GM18873 (cell line): ENCODE results near the gene DKKL1.

Source experiments
- ATAC-seq: cut with Tn5 transposase; IDR thresholded peaks from one replicate; pipeline ENCODE4 v1.9.1; 2021; ENCODE audit warnings: mild to moderate bottlenecking, moderate library complexity, moderate number of reproducible peaks; ENCODE audit not compliant: unreplicated experiment, low FRiP score

Gene DKKL1

GRCh38 chr19:49337267-49338022 lies 26.2 kb upstream of the DKKL1 start:
- no peak for ATAC-seq

GRCh38 chr19:49338023-49338677 lies 25.5 kb upstream of the DKKL1 start:
- ATAC-seq, result no peak

DNA sequence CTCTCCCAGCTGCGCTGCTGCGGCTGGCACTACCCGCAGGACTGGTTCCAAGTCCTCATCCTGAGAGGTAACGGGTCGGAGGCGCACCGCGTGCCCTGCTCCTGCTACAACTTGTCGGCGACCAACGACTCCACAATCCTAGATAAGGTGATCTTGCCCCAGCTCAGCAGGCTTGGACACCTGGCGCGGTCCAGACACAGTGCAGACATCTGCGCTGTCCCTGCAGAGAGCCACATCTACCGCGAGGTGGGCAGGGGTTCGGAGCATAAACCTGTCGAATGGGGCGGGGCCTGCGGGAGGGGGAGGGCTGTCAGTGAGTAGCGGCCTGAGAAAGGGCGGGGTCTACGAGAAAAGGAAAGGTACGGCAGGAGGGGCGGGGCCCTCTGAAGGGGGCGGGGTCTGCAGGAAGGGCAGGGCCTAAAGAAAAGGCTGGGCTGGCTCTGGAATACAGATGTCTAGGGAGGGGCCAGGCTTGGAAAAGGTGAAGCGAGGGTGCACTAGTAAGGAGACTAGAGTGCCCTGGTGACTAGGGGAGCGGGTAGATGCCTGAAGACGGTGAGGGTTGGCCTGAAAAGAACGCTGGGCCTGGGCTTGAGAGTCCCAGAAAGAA lies 24.9 kb upstream of the DKKL1 start:
- ATAC-seq, result no peak

GRCh38 chr19:49339301-49340068 lies 24.2 kb upstream of the DKKL1 start:
- no peak for ATAC-seq

GRCh38 chr19:49340069-49340864 lies 23.4 kb upstream of the DKKL1 start:
- peak; percentile 70 for ATAC-seq

DNA sequence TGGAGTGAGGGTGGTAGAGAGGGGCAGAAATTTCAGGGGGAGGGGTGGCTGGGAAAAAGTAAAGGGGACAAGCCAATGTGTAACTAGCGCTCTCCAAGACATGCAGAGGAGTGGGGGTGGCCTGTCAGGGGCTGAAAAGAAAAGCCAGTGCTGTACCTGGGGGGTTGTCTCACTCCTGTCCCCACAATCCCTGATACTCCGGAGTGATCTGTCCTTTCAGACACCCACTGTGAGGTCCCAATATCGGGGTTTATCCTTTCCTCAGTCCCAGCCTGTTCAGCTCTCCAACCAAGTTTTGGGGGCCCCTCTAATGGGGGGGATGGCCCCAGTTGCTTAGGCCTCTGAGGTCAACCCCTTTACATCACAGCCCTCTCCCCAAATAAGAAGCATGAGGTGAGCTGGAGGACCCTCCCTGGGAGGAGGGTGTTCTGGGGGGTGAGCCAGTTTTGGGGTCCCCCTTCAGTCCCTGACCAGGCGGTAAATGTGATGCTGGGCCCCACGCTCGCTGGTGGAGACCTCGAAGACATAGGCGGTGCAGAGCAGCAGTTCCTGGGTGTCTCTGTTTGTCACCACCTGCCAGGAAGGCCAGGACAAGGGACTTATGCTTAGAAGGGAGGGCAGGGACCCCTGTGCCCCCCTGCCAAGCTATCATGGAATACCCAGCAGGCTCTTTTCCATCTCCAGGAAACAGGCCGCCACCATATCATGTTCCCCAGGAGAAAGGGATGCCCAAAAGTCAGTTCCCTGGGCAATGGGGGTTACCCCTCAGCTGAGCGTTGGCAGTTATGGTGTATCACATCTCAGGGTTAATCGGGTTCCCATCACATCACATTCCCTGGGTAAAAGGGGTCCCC lies 22.6 kb upstream of the DKKL1 start:
- no peak for ATAC-seq

GRCh38 chr19:49342291-49342721 lies 21.4 kb upstream of the DKKL1 start:
- no peak for ATAC-seq

- ATAC-seq, result no peak
These were observed 20.6 kb upstream of the DKKL1 start for GRCh38 chr19:49343123-49343522.

DNA sequence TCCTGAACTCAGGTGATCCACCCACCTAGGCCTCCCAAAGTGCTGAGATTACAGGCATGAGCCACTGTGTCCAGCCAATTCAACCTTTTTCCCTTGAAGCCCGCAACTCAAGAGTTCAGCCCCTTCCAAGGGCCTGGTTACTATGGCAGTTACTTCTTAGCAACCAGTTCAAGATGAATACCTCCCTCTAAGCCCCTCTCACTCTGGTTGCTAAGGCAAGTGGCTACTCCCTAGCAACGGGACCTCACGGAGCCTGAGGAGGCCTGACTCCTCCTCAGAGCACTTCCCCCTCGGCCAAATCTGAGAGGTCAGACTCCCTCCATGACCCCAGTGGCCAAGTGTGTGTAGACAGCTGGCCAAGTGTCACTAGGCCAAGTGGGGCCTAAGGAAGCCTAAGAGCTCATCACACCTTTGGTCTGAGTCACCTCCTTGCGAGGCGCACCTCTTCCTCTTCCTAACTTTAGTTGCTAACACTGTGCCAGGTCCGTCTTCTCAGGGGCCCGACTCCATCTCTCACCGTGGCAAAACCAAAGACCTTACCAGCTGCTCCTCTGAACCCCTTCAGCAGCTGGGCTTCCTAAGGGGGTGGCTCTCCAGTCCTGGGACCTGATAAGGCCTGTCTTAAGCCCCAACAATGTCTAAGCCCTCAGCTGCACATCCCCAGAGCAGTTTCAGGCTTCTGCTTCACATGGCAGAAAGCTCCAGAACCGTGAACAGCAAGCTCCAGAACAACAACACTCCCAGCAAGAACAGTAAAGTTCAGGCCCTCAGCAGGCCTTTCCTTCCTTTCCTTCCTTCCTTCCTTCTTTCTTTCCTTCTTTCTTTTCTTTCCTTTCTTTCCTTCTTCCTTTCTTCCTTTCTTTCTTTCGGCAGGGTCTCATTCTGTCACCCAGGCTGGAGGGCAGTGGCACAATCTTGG lies 18.9 kb upstream of the DKKL1 start:
- ATAC-seq, result no peak

GRCh38 chr19:49347191-49347590 lies 16.5 kb upstream of the DKKL1 start:
- ATAC-seq, result no peak

DNA sequence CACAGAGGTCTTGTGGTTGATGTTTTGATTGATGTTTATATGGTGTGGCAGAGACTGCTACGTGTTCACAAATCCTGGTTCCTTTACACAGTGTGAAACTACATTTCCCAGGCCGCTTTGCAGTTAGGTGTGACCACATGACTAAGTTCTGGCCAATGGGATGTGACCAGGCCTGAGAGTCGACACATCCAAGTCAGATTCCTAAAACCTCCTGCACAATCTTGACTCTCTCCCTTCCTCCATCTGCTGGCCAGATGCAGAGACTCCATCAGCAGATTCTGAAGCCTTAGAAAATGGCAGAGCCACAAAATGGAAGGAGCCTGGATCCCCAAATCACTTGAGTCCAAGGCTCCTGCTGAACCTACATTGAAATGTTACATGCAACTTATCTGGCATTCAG lies 15.8 kb upstream of the DKKL1 start:
- no peak for ATAC-seq

DNA sequence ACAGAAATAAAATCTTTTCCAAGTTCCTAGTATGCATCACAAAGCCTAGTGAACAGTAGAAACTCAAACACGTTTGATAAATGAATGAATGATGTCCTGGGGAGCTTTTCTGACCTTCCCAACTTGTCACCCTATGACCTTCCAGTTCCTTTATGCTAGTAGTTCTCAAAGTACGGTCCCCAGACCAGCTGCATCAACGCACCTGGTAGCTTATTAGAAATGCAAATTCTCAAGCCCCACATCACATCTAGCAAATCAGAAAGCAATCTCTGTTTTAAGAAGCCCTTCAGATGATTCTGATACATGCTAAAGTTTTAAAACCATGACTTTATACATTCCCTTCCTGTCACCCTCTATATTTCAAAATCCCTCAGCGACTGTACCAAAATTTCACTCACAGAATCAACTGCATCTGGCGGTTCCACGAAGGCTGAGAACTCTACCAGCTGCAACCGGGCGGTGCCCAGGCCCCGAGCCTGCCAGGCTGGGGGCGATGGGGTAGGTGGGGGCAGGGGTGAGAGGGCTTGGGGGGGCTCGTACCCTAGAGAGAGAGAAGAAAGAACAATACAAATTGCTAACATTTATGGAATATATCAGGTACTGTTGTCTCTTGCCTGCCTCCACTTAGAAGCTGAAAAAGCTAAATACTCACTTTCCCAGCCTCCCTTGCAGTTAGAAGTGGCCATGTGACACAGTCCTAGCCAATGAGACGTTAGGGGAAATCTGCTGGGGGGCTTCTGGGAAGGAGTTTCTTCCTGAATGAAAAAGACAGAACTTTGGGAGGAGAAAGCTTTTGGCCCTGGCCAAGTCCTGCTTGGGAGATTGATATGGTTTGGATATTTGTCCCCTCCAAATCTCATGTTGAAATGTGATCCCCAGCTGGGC lies 15.1 kb upstream of the DKKL1 start:
- ATAC-seq, result no peak

DNA sequence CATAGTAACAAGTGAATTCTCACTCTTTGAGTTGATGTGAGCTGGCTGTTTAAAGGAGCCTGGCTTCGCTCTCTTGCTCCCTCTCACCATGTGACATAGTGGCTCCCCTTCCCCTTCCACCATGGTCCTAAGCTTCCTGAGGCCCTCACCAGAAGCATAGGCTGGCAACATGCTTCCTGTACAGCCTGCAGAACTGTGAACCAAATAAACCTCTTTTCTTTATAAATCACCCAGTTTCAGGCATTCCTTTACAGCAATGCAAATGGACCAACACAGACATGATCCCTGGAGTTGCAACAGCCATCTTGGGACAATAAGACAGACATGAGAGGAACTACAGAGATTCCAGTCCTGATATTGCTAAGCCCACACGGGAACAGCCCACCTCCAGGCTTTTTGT lies 14.1 kb upstream of the DKKL1 start:
- ATAC-seq, result no peak

DNA sequence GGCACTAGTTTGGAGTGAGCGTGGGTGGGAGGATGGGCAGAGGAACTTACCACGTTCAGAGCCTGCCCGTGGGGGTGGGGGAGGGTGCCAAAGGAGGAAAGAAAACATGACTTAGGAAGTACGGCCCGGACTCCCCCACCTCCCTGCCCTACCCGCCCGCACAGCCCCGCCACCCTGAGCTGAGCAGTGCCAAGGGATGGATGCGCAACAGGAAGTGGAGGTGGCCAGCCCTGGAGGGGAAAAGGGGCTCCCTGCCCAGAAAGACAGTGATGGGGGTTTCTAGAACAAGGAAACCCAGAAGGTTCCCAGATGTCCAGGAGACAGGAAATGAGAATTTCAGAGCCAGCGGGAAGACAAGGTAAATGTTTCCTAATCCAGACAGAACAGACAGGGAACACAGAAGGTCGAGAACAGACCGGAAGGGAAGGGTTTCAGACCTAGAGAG lies 7.7 kb upstream of the DKKL1 start:
- no peak for ATAC-seq

- no peak for ATAC-seq
These were observed 7.3 kb upstream of the DKKL1 start for GRCh38 chr19:49356382-49356781.

DNA sequence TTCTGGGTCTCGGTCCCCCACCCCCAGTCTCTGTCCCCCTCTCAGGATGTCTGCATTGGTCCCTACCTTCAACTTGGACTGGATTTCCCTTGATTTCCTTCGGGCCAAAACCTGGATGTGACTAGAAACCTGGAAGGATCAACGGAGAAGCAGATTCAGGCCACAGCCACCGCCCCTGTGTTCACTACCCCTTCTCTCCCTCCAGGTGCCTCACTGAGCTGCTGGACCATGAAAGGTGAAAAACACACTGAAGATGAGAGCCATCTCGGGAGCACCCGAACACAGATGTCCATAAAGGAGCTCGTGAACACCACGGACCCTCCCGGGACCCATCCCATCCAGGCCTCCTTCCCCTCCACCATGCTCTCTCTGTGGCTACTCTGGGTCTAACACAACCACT lies 6.5 kb upstream of the DKKL1 start:
- ATAC-seq, result no peak
